HEK293 (cell line): ENCODE measurements around the gene NAGA.
"Not testable (repeated sequence)": the region's sequence is repeated elsewhere in the genome, so short reads cannot be mapped to it uniquely, and the experiment has no call there.

ENCODE experiments used
- KLF16 ChIP-seq: fragments of 450-650 bp; formaldehyde crosslinking; IDR thresholded peaks from 2 replicates; pipeline ENCODE4 v1.5.1; 2017; ENCODE audit warnings: missing biosample characterization, missing genetic modification characterization
- SP2 ChIP-seq: fragments of 450-650 bp; formaldehyde crosslinking; IDR thresholded peaks from 2 replicates; pipeline ENCODE4 v1.5.1; 2016; ENCODE audit warnings: missing biosample characterization, missing genetic modification characterization
- YY2 ChIP-seq: fragments of 450-650 bp; formaldehyde crosslinking; IDR thresholded peaks from 2 replicates; pipeline ENCODE4 v1.5.1; 2016; ENCODE audit warnings: missing biosample characterization, missing genetic modification characterization
- ZFP37 ChIP-seq: fragments of 450-650 bp; formaldehyde crosslinking; IDR thresholded peaks from 2 replicates; pipeline ENCODE4 v1.5.1; 2016; ENCODE audit warnings: missing biosample characterization, missing genetic modification characterization
- ZNF24 ChIP-seq: fragments of 450-650 bp; formaldehyde crosslinking; IDR thresholded peaks from 2 replicates; pipeline ENCODE4 v1.5.1; 2016; ENCODE audit warnings: missing biosample characterization, missing genetic modification characterization
- ZNF548 ChIP-seq: fragments of 450-650 bp; formaldehyde crosslinking; IDR thresholded peaks from 2 replicates; pipeline ENCODE4 v1.5.1; 2016; ENCODE audit warnings: missing biosample characterization, missing genetic modification characterization
- ZNF558 ChIP-seq: fragments of 450-650 bp; formaldehyde crosslinking; IDR thresholded peaks from 2 replicates; pipeline ENCODE4 v1.5.1; 2016; ENCODE audit warnings: missing biosample characterization, missing genetic modification characterization
- ZNF670 ChIP-seq: fragments of 450-650 bp; formaldehyde crosslinking; IDR thresholded peaks from 2 replicates; pipeline ENCODE4 v1.5.1; 2016; ENCODE audit warnings: missing biosample characterization, missing genetic modification characterization, low read depth
- ZNF768 ChIP-seq: fragments of 450-650 bp; formaldehyde crosslinking; IDR thresholded peaks from 2 replicates; pipeline ENCODE4 v1.5.1; 2018; ENCODE audit warnings: missing biosample characterization, mild to moderate bottlenecking, missing genetic modification characterization
- ZNF792 ChIP-seq: fragments of 450-650 bp; formaldehyde crosslinking; IDR thresholded peaks from 2 replicates; pipeline ENCODE4 v1.5.1; 2016; ENCODE audit warnings: missing biosample characterization, missing genetic modification characterization
- TF ChIP-seq, protein P1 (sequence below): sonication (generic); formaldehyde crosslinking; IDR thresholded peaks from 2 replicates; pipeline ENCODE4 v1.8.1; 2022; ENCODE audit warnings: mild to moderate bottlenecking, moderate library complexity, missing genetic modification reagents
- TF ChIP-seq, protein P2 (sequence below): fragments of 450-650 bp; formaldehyde crosslinking; IDR thresholded peaks from 2 replicates; pipeline ENCODE4 v1.5.1; 2016; ENCODE audit warnings: missing biosample characterization, missing genetic modification characterization
- TF ChIP-seq, protein P3 (sequence below): fragments of 450-650 bp; formaldehyde crosslinking; IDR thresholded peaks from 2 replicates; pipeline ENCODE4 v1.5.1; 2017; ENCODE audit warnings: missing biosample characterization, mild to moderate bottlenecking, missing genetic modification characterization, moderate library complexity

DNA sequence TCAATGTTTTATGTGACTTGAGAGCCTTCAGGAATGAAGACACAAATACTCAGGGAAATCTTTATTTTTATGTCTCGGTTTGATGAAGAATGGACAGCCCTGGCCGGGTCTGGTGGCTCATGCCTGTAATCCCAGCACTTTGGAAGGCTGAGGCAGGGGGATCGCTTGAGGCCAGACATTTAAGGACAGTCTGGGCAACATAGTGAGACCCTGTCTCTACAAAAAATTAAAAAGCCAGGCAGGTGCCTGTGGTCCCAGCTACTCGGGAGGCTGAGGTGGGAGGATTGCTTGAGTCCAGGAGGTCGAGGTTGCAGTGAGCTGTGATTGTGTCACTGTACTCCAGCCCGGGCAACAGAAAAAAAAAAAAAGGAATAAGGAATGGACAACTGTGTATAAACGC is 896 bp upstream of the NAGA start:
- TF ChIP-seq ZFP37 (tag by site-specific recombination); YY2 (tag by site-specific recombination); ZNF548 (tag by site-specific recombination); KLF16 (tag by site-specific recombination); SP2 (tag by site-specific recombination); ZNF792; ZNF558 (tag by site-specific recombination); ZNF670 (tag by site-specific recombination); ZNF768; ZNF24 (tag by site-specific recombination): not testable (repeated sequence)
- TF ChIP-seq, protein P1, sequence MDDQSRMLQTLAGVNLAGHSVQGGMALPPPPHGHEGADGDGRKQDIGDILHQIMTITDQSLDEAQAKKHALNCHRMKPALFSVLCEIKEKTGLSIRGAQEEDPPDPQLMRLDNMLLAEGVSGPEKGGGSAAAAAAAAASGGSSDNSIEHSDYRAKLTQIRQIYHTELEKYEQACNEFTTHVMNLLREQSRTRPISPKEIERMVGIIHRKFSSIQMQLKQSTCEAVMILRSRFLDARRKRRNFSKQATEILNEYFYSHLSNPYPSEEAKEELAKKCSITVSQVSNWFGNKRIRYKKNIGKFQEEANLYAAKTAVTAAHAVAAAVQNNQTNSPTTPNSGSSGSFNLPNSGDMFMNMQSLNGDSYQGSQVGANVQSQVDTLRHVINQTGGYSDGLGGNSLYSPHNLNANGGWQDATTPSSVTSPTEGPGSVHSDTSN (CRISPR knock-in tag): not testable (repeated sequence)
- TF ChIP-seq, protein P2, sequence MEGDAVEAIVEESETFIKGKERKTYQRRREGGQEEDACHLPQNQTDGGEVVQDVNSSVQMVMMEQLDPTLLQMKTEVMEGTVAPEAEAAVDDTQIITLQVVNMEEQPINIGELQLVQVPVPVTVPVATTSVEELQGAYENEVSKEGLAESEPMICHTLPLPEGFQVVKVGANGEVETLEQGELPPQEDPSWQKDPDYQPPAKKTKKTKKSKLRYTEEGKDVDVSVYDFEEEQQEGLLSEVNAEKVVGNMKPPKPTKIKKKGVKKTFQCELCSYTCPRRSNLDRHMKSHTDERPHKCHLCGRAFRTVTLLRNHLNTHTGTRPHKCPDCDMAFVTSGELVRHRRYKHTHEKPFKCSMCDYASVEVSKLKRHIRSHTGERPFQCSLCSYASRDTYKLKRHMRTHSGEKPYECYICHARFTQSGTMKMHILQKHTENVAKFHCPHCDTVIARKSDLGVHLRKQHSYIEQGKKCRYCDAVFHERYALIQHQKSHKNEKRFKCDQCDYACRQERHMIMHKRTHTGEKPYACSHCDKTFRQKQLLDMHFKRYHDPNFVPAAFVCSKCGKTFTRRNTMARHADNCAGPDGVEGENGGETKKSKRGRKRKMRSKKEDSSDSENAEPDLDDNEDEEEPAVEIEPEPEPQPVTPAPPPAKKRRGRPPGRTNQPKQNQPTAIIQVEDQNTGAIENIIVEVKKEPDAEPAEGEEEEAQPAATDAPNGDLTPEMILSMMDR: not testable (repeated sequence)
- TF ChIP-seq, protein P3, sequence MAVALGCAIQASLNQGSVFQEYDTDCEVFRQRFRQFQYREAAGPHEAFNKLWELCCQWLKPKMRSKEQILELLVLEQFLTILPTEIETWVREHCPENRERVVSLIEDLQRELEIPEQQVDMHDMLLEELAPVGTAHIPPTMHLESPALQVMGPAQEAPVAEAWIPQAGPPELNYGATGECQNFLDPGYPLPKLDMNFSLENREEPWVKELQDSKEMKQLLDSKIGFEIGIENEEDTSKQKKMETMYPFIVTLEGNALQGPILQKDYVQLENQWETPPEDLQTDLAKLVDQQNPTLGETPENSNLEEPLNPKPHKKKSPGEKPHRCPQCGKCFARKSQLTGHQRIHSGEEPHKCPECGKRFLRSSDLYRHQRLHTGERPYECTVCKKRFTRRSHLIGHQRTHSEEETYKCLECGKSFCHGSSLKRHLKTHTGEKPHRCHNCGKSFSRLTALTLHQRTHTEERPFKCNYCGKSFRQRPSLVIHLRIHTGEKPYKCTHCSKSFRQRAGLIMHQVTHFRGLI: not testable (repeated sequence)
